GM13976 (cell line): ENCODE data around the gene WWOX.

Experiments used
- DNase-seq: peaks from one replicate; pipeline ENCODE4 v3.0.0; 2012; ENCODE audit warnings: low spot score
- in situ Hi-C: fragments of 300-500 bp; cut with MboI; formaldehyde crosslinking; loops from one replicate; pipeline ENCODE4 v1.12.0; 2022; ENCODE audit warnings: low sequenced_read_pairs, mixed read lengths, inconsistent platforms; ENCODE audit not compliant: unreplicated experiment
- TF ChIP-seq, protein P1 (sequence below): IDR thresholded peaks from 2 replicates; pipeline ENCODE4 v1.5.1; 2012; ENCODE audit warnings: borderline replicate concordance, mild to moderate bottlenecking; ENCODE audit not compliant: insufficient read depth; ENCODE audit errors: extremely low read depth, missing control alignments, control extremely low read depth

The WWOX gene

GRCh38 chr16:78264642-78265041 is 165.2 kb downstream of the WWOX start:
- in situ Hi-C loops = no loop called here
- DNase-seq = no peak
- TF ChIP-seq, protein P1, sequence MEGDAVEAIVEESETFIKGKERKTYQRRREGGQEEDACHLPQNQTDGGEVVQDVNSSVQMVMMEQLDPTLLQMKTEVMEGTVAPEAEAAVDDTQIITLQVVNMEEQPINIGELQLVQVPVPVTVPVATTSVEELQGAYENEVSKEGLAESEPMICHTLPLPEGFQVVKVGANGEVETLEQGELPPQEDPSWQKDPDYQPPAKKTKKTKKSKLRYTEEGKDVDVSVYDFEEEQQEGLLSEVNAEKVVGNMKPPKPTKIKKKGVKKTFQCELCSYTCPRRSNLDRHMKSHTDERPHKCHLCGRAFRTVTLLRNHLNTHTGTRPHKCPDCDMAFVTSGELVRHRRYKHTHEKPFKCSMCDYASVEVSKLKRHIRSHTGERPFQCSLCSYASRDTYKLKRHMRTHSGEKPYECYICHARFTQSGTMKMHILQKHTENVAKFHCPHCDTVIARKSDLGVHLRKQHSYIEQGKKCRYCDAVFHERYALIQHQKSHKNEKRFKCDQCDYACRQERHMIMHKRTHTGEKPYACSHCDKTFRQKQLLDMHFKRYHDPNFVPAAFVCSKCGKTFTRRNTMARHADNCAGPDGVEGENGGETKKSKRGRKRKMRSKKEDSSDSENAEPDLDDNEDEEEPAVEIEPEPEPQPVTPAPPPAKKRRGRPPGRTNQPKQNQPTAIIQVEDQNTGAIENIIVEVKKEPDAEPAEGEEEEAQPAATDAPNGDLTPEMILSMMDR = no peak

DNA sequence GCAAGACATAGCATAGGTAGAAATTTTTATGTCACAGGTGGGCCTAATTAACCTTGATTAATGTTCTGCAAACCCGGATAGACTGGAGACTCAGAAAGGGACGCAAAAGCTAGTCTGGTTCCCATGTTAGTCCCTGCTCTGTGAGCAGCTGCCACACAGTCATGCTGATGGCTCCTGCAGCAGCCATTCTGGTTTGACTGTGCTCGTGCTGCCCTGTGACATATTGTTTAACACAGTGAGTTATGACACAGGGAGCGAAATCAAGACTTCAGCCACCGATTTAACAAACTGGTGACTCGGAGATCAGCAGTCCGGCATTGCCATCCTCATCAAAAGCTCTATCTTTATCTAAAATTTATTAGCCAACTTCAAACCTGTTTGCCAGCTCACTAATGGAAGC is 169.8 kb downstream of the WWOX start:
- in situ Hi-C loops = no loop called here

GRCh38 chr16:78271981-78272380 is 172.5 kb downstream of the WWOX start:
- in situ Hi-C loops = no loop called here
- TF ChIP-seq, protein P1 = no peak
- no peak for DNase-seq

More for the DNA sequence above, 169.8 kb downstream of the WWOX start:
- no peak for DNase-seq
- TF ChIP-seq, protein P1 = no peak

GRCh38 chr16:78274771-78275170 is 175.3 kb downstream of the WWOX start:
- DNase-seq = no peak
- in situ Hi-C loops = no loop called here
- TF ChIP-seq, protein P1 = no peak

DNA sequence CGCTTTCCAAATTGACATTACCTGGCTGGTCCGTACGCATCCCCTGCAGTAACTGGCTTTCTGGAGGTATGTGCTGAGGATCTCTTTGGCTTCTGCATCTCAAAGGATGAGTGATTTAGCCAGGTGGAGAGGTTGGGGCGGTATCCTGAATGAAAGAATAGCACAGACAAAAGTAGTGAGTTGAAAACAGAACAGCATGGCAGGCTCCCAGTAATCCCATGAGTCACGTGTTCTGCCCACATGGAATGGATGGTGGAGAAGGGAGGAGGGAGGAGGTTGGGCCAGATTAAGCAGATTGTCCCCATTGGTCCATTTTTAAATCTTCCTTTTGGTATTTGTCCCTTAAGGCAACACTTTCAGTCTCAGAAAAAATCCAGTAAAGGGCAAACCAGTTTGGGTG is 176.0 kb downstream of the WWOX start:
- in situ Hi-C loops = no loop called here
- DNase-seq = no peak
- TF ChIP-seq, protein P1 = no peak

- TF ChIP-seq, protein P1 = no peak
- in situ Hi-C loops = no loop called here
- no peak for DNase-seq
Observed at GRCh38 chr16:78277321-78278055, 178.0 kb downstream of the WWOX start.

- in situ Hi-C loops = no loop called here
- no peak for DNase-seq
- TF ChIP-seq, protein P1 = no peak
Observed at GRCh38 chr16:78278056-78278450, 178.6 kb downstream of the WWOX start.
